Subcutaneous abdominal adipose tissue (tissue), 5 donors: ENCODE data around the gene DNAJB12.

Source experiments
- H3K27ac ChIP-seq: one replicate; pipeline ENCODE4 v1.7.0; 2013; ENCODE audit warnings: low read depth, mild to moderate bottlenecking, inconsistent platforms, low read length, moderate library complexity
- H3K27me3 ChIP-seq, 5 donors: one replicate each; pipeline ENCODE4 v1.7.0; 2013; ENCODE audit warnings: low read length in 5 of 5, inconsistent platforms in 1 of 5; ENCODE audit not compliant: control insufficient read depth in 5 of 5, insufficient read depth in 4 of 5
- H3K36me3 ChIP-seq, 5 donors: one replicate each; pipeline ENCODE4 v1.7.0; 2013; ENCODE audit warnings: low read length in 5 of 5; ENCODE audit not compliant: control insufficient read depth in 5 of 5, insufficient read depth in 5 of 5
- H3K4me1 ChIP-seq, 5 donors: one replicate each; pipeline ENCODE4 v1.7.0; 2013; ENCODE audit warnings: low read length in 5 of 5, mild to moderate bottlenecking in 3 of 5, moderate library complexity in 1 of 5; ENCODE audit not compliant: control insufficient read depth in 5 of 5, insufficient read depth in 5 of 5
- H3K4me3 ChIP-seq, 5 donors: one replicate each; pipeline ENCODE4 v1.7.0; 2013; ENCODE audit warnings: low read length in 5 of 5, low read depth in 1 of 5
- H3K9ac ChIP-seq, 5 donors: one replicate each; pipeline ENCODE4 v1.7.0; 2013; ENCODE audit warnings: low read length in 5 of 5, mild to moderate bottlenecking in 4 of 5, moderate library complexity in 3 of 5
- H3K9me3 ChIP-seq, 5 donors: one replicate each; pipeline ENCODE4 v1.7.0; 2013; ENCODE audit warnings: low read length in 5 of 5; ENCODE audit not compliant: control insufficient read depth in 5 of 5
- donor health status: healthy.
- donor health status: healthy.
- donor health status: healthy.
- donor health status: healthy.
- donor health status: healthy.

Gene DNAJB12

DNA sequence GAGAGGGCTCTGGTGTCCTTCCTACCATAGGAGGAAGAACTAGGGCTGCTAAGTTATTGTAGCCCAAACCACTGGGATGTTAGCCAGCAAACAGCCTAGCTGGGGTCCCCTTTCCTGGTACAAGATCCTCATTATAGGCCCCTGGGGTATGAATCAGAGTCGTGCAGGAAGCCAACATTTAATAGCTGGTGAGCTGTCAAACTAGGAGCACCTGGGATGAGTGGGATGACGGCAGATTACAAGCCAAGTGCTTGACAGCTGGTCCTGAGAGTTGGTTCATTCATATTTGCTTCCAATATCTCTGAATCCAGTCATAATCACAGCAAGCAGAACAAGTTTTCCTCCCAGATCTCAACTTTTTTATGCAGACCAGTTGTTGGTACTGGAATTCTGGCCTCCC, 25.1 kb upstream of the DNAJB12 start:
- H3K4me1 ChIP-seq, result no peaks in the 10 kb centered on the region
- no peak overlapping the region for H3K27ac ChIP-seq
- H3K36me3 ChIP-seq, result peaks cover 0 to 23% (median 6%) of the 10 kb centered on the region in 5 donors
- no peaks in the 10 kb centered on the region for H3K9me3 ChIP-seq
- no peak overlapping the region for H3K4me3 ChIP-seq
- no peaks in the 10 kb centered on the region for H3K27me3 ChIP-seq
- no peak overlapping the region for H3K9ac ChIP-seq

DNA sequence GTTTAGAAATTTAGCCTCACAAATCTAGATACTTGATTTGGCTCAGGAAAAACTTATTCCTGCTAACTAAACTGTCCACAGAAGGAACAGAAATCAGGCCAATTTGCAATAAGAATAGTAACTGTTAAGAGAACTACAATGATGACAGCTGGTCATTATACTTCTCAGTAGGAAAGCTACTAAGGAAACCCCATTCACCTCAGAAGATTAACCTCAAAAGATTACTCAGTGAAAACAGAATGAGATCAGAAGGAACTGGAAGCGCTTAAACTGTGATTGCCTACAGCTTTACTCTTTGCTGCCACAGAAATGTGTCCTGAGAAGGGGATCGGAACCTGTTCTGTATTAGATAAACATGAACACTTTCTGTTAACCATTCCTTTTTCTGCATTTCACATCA, 24.3 kb upstream of the DNAJB12 start:
- H3K36me3 ChIP-seq, result peaks cover 0 to 28% (median 6%) of the 10 kb centered on the region in 5 donors
- no peak overlapping the region for H3K9ac ChIP-seq
- H3K27me3 ChIP-seq, result no peaks in the 10 kb centered on the region
- H3K4me3 ChIP-seq, result no peak overlapping the region
- H3K27ac ChIP-seq, result no peak overlapping the region
- no peaks in the 10 kb centered on the region for H3K4me1 ChIP-seq
- H3K9me3 ChIP-seq, result no peaks in the 10 kb centered on the region

DNA sequence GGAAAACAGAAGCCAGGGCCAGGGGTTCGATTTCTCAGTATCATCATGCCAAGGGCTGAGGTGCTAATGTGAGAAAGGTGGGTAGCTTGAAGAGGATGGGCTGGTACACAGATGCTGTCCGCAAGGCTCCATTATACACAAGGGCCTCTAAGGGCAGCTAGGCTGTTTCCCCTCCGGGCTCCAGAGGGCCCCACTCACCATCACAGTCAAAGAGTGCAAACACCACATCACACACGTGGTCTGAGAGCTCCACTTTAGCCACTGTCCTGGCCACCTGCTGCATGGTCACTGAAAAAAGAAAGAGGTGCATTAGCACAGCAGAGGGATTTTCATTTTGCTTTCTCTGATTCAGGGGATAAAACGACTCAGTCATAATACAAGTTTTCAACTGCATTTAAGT, 20.9 kb upstream of the DNAJB12 start:
- no peak overlapping the region for H3K9ac ChIP-seq
- H3K27ac ChIP-seq, result no peak overlapping the region
- H3K4me3 ChIP-seq, result no peak overlapping the region
- H3K4me1 ChIP-seq, result no peaks in the 10 kb centered on the region
- peaks cover 0 to 43% (median 12%) of the 10 kb centered on the region in 5 donors for H3K36me3 ChIP-seq
- no peaks in the 10 kb centered on the region for H3K27me3 ChIP-seq
- no peaks in the 10 kb centered on the region for H3K9me3 ChIP-seq

DNA sequence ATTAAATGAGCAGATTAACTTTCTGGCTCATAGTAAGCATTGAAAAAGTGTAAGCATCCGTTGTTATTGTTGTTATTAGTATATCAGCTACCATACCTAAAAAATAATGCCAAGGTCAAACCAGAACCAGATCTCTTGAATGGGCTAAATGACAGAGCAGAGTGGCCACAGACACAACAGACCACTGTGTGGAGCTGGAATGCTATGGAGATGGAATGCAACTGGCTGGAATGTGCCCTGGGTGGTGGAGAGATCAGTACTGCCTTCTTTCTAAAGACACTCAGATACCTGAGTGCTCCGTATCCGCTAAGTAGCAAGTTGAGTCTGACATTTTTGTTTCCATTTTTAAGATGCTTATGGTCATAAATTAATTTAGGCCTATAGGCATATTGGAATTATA, 20.5 kb upstream of the DNAJB12 start:
- Histone ChIP-seq H3K9ac (no peak overlapping the region), H3K4me1 (no peaks in the 10 kb centered on the region), H3K27ac (no peak overlapping the region), H3K9me3 (no peaks in the 10 kb centered on the region), H3K4me3 (no peak overlapping the region), H3K36me3 (peaks cover 0 to 43% (median 12%) of the 10 kb centered on the region in 5 donors), H3K27me3 (no peaks in the 10 kb centered on the region)

DNA sequence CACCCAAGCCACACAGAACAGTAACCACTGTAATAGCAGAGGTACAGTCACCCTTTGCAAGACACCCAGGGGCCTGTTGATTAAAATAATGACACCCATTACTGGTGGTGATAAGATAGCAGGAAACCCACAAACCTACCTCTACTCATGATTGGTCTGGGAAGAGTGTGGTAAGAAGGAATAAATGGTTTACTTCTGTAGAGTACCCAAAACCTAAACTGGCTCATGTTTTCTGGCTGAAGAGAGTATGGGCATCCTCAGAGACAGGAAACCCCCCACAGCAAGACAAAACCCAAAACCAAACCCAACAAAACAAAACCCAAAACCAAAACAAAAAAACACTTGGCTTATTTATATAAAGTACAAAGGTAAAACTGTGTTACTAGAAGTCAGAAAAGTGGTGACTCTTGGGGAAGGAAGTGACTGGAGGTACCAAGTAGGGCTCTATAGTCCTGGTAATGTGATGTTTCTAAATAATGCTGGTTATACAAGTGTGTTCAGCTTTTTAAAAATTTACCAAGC, 15.5 kb upstream of the DNAJB12 start:
- H3K27ac ChIP-seq, result no peak overlapping the region
- no peak overlapping the region for H3K9ac ChIP-seq
- H3K4me1 ChIP-seq, result no peaks in the 10 kb centered on the region
- H3K9me3 ChIP-seq, result no peaks in the 10 kb centered on the region
- H3K36me3 ChIP-seq, result peaks cover 4 to 56% (median 34%) of the 10 kb centered on the region in 5 donors
- H3K27me3 ChIP-seq, result no peaks in the 10 kb centered on the region
- no peak overlapping the region for H3K4me3 ChIP-seq

DNA sequence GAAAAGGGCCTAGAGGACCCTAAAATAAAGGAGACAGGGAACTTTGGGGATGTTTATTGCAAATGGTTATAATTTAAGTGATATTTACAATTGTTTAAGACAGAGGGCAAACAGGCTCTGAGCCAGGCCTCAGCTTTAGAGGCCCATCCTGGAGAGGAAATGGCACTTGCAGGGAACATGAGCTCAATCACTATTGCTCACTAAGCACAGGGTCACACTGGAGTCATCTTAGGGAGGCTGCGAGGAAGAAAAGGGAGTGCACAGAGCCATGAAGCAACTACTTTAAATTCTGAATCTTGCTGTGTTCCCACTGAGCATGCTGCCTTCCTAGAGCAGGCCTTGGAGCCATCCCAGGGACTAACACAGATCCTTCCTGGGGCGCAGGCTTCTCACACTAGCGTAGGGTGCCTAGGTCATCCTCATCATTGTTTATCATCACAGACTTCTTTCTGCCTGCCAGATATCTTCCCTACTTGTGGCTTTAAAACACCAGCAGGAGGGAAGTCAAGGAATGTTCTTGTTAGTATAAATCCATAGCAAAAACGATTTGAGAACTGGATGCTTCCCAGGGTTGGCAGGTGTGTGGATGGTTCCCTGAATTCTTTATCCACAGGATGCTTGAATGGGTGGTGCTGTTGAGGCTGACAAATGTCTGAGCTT, 12.7 kb upstream of the DNAJB12 start:
- Histone ChIP-seq H3K27ac (no peak overlapping the region), H3K9ac (no peak overlapping the region)

DNA sequence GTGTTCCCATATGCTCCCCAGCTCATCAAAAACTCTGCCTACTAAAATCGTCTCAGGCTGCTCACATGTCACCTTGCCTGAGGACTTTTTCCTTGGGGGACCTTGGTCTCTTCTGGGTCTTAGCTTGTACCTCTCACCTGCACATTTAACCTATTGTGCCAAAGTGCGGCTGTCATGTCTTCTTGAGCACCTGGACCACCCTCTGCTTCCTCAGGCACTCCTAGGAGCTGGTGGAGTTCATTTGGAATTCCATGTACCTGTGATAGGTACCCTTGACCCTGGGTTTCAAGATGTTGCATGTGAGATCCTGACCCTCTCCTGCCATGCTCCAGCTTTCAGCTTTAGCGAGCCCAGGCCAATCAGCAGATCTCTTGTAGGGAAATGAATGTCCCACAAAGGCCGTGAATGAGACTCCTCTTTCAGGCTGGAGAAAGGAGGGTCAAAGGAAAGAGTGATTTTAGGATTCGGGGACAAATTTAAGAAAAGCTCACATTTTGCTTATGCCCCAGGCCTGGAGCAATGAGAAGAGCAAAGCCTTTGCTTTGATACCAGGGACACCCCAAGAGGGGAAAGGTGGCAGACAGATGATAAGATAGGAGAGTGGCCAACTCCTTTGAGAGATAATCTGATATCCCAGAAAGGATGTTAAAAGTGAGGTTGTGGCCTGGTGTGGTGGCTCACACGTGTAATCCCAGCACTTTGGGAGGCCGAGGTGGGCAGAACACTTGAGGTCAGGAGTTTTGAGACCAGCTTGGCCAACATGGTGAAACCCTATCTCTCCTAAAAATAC, 10.6 kb upstream of the DNAJB12 start:
- H3K9me3 ChIP-seq, result no peaks in the 10 kb centered on the region
- H3K27ac ChIP-seq, result no peak overlapping the region
- no peak overlapping the region for H3K4me3 ChIP-seq
- H3K27me3 ChIP-seq, result no peaks in the 10 kb centered on the region
- peak overlapping the region in 1 of 5 donors; percentile 7 for H3K9ac ChIP-seq
- H3K4me1 ChIP-seq, result peaks cover 3 to 11% (median 11%) of the 10 kb centered on the region in 5 donors
- peaks cover 4 to 33% (median 27%) of the 10 kb centered on the region in 5 donors for H3K36me3 ChIP-seq

More for the DNA sequence above, 12.7 kb upstream of the DNAJB12 start:
- Histone ChIP-seq H3K9me3 (no peaks in the 10 kb centered on the region), H3K4me1 (peaks cover 3 to 11% (median 11%) of the 10 kb centered on the region in 5 donors), H3K4me3 (no peak overlapping the region), H3K36me3 (peaks cover 4 to 39% (median 31%) of the 10 kb centered on the region in 5 donors), H3K27me3 (no peaks in the 10 kb centered on the region)

DNA sequence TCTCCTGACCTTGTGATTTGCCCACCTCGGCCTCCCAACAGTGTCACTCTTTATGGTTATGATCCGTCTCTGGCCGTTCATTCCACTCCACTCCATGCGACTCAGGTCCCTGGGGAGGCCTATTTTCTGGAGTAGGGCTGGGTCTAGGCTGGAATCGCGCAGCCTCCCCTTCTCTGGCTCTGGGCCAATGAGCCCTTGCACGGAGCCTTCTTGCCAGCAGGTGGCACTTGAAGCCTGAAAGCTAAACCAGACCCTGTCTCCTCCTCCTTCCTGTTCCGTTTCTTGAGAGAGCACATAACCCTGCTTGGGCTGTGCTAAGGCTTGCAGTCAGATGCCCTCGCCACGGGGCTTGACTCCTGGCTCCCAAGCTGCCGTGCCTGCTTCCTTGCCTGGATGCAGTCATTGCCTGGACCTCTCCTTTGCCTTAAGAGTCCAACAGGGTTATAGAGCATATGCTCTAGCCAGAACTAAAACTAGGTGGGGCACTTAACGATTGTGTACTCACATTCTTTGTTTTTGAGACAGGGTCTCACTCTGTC, 9.6 kb upstream of the DNAJB12 start:
- H3K4me3 ChIP-seq, result peak overlapping the region; percentile 41 to 72 (median 55)
- no peaks in the 10 kb centered on the region for H3K9me3 ChIP-seq
- no peak overlapping the region for H3K27ac ChIP-seq
- H3K4me1 ChIP-seq, result peaks cover 3 to 11% (median 11%) of the 10 kb centered on the region in 5 donors
- H3K9ac ChIP-seq, result peak overlapping the region in 1 of 5 donors; percentile 38
- no peaks in the 10 kb centered on the region for H3K27me3 ChIP-seq
- peaks cover 4 to 31% (median 27%) of the 10 kb centered on the region in 5 donors for H3K36me3 ChIP-seq

DNA sequence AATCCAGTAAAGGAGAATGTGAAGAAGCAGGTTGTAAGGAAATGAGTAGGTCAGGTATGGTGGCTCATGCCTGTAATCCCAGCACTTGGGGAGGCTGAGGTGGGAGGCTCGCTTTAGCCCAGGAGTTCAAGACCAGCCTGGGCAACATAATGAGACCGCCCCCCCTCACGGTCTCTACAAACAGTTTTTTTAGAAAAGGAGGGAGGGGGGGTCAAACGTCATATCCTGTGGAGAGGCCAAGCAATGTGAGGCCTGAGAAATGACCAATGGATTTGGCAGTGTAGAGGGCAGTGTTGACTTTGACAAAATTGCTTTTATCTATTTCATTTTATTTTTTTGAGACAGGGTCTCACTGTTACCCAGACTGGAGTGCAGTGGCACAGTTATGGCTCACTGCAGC, 2.3 kb upstream of the DNAJB12 start:
- Histone ChIP-seq H3K36me3 (peaks cover 0 to 4% (median 0%) of the 10 kb centered on the region in 5 donors), H3K4me3 (no peak overlapping the region), H3K4me1 (peaks cover 5 to 26% (median 20%) of the 10 kb centered on the region in 5 donors), H3K9ac (no peak overlapping the region), H3K27ac (no peak overlapping the region), H3K9me3 (no peaks in the 10 kb centered on the region), H3K27me3 (no peaks in the 10 kb centered on the region)

DNA sequence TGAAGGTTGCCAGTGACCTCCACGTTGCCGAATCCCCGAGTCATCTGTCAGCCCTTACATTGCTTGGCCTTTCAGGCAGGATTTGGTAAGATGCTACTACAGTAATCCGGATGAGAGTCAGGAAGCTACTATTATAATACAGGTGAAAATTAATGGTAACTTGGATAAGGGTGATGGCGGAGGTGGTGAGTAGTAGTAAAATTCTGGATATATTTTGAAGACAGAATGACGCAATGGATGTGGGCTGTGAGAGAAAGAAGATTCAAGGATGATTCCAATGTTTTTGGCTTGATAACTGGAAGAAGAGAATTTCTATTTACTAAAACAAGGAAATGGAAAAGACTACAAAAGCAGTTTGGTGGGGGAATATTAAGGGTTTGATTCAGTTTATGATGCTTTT, 1.4 kb upstream of the DNAJB12 start:
- Histone ChIP-seq H3K27ac (no peak overlapping the region), H3K9me3 (no peaks in the 10 kb centered on the region), H3K4me1 (peaks cover 5 to 32% (median 23%) of the 10 kb centered on the region in 5 donors), H3K36me3 (peaks cover 0 to 8% (median 3%) of the 10 kb centered on the region in 5 donors), H3K9ac (no peak overlapping the region), H3K27me3 (no peaks in the 10 kb centered on the region), H3K4me3 (no peak overlapping the region)
